ENCODE data around the gene RPP40. TPM values are rescaled to one million over a fixed set of nuclear protein-coding genes. Genes with fewer than 3 reads are reported as not detected.

Gene RPP40
- total and polyA plus RNA-seq, 2 of the 13 experiments (the other 11 are each of a cell fraction or from before 2014, with no cell fraction given), result 18.0 to 41.2 TPM

GRCh38 chr6:4950076-4950475 is 53.8 kb downstream of the RPP40 start:
- ChIA-PET POLR2A (no interaction called here), CTCF (ENCODE audit: low intra/inter-chr PET ratio, low total read pairs) (no interaction called here)
- Histone ChIP-seq H3K27ac (ENCODE audit: extremely low read length, insufficient read depth, low read length) (no peak overlapping the region), H3K79me2 (ENCODE audit: insufficient read depth, low read length) (no peaks in the 10 kb centered on the region), H3K9ac (ENCODE audit: insufficient read depth, low read depth, low read length) (no peak overlapping the region), H3K4me2 (ENCODE audit: low read depth, low read length) (no peak overlapping the region), H3K4me1 (ENCODE audit: insufficient read depth, low read length) (no peaks in the 10 kb centered on the region), H3K4me3 (replicated peaks in 1 of 3; ENCODE audit: insufficient read depth in 1 of 3, low read depth in 2 of 3, low read length in 3 of 3) (no peak overlapping the region), H4K20me1 (ENCODE audit: insufficient read depth, low read length) (no peaks in the 10 kb centered on the region), H3K36me3 (replicated peaks in 1 of 2; ENCODE audit: control insufficient read depth in 1 of 2, insufficient read depth in 2 of 2, low read length in 2 of 2) (peaks cover 14 to 56% of the 10 kb centered on the region in 2 experiments), H3K27me3 (ENCODE audit: control insufficient read depth in 1 of 2, insufficient read depth in 2 of 2, low read length in 2 of 2) (no peaks in the 10 kb centered on the region), H2AFZ (ENCODE audit: low read length) (no peak overlapping the region), H3K9me3 (ENCODE audit: low read length) (no peaks in the 10 kb centered on the region)
- DNase-seq (ENCODE audit: low spot score) (no peak), ATAC-seq (no peak), FAIRE-seq (no peak)
- in situ Hi-C loops (cut with HindIII; ENCODE audit: extremely low pct_ligation_motif_present, low pct_unique_long_range_greater_than_20kb) (no loop called here), intact Hi-C loops (cut with micrococcal nuclease; ENCODE audit: unreplicated experiment) (no loop called here)
- WGBS (ENCODE audit: low lambda C conversion rate), result 98% methylated on average over 11 of the region's 11 CpGs
- no TSS peak for BruUV-seq (replicated peaks)
- TF ChIP-seq ZNF576 (CRISPR knock-in tag; IDR thresholded peaks at IDR 0.05), result no peak
- no peak for TF ChIP-seq DRAP1 (CRISPR knock-in tag; IDR thresholded peaks at IDR 0.05)
- TF ChIP-seq FLYWCH1 (CRISPR knock-in tag; IDR thresholded peaks at IDR 0.05), result no peak
- no peak for TF ChIP-seq ZKSCAN1 (IDR thresholded peaks at IDR 0.05; ENCODE audit: low read length)
- TF ChIP-seq ARID3A (IDR thresholded peaks at IDR 0.05; ENCODE audit: low read depth, low read length), result no peak

- 96% methylated on average over 14 of the region's 15 CpGs for WGBS (ENCODE audit: low lambda C conversion rate)
- Histone ChIP-seq H3K27me3 (ENCODE audit: control insufficient read depth in 1 of 2, insufficient read depth in 2 of 2, low read length in 2 of 2) (no peaks in the 10 kb centered on the region), H3K4me1 (ENCODE audit: insufficient read depth, low read length) (no peaks in the 10 kb centered on the region), H3K79me2 (ENCODE audit: insufficient read depth, low read length) (no peaks in the 10 kb centered on the region), H3K36me3 (replicated peaks in 1 of 2; ENCODE audit: control insufficient read depth in 1 of 2, insufficient read depth in 2 of 2, low read length in 2 of 2) (peaks cover 20 to 61% of the 10 kb centered on the region in 2 experiments), H3K27ac (ENCODE audit: extremely low read length, insufficient read depth, low read length) (no peak overlapping the region), H3K4me2 (ENCODE audit: low read depth, low read length) (no peak overlapping the region), H4K20me1 (ENCODE audit: insufficient read depth, low read length) (no peaks in the 10 kb centered on the region), H3K9ac (ENCODE audit: insufficient read depth, low read depth, low read length) (no peak overlapping the region), H3K9me3 (ENCODE audit: low read length) (no peaks in the 10 kb centered on the region), H3K4me3 (replicated peaks in 1 of 3; ENCODE audit: insufficient read depth in 1 of 3, low read depth in 2 of 3, low read length in 3 of 3) (no peak overlapping the region), H2AFZ (ENCODE audit: low read length) (no peak overlapping the region)
- ChIA-PET CTCF (ENCODE audit: low intra/inter-chr PET ratio, low total read pairs) (no interaction called here), POLR2A (no interaction called here)
- FAIRE-seq (no peak), ATAC-seq (no peak), DNase-seq (ENCODE audit: low spot score) (no peak)
- in situ Hi-C loops (cut with HindIII; ENCODE audit: extremely low pct_ligation_motif_present, low pct_unique_long_range_greater_than_20kb), result no loop called here
- intact Hi-C loops (cut with micrococcal nuclease; ENCODE audit: unreplicated experiment), result no loop called here
- no TSS peak for BruUV-seq (replicated peaks)
- no peak for TF ChIP-seq ERF (CRISPR knock-in tag; IDR thresholded peaks at IDR 0.05)
- no peak for TF ChIP-seq ISL2 (CRISPR knock-in tag; IDR thresholded peaks at IDR 0.05)
- no peak for TF ChIP-seq ZNF780A (CRISPR knock-in tag; IDR thresholded peaks at IDR 0.05)
- no peak for TF ChIP-seq BCLAF1 (IDR thresholded peaks at IDR 0.05)
- no peak for TF ChIP-seq SRSF4 (IDR thresholded peaks at IDR 0.05; ENCODE audit: low read depth, low read length, poor library complexity, severe bottlenecking)
- no peak for TF ChIP-seq ZC3H4 (CRISPR knock-in tag; IDR thresholded peaks at IDR 0.05; ENCODE audit: borderline replicate concordance)
- TF ChIP-seq MNT (IDR thresholded peaks at IDR 0.05), result no peak
Observed at GRCh38 chr6:4948781-4949450, 54.9 kb downstream of the RPP40 start.
